Upper lobe of left lung (tissue), 4 donors: ENCODE data around the gene ADAM12.

Experiments
- POLR2AphosphoS5 ChIP-seq, 2 donors: sonication (generic); formaldehyde crosslinking; IDR thresholded peaks; one replicate each; pipeline ENCODE4 v1.5.1; 2017; ENCODE audit warnings: antibody characterized with exemption in 2 of 2
- TF ChIP-seq, protein P1 (sequence below), 6 experiments: fragments of 450-650 bp in 4 of 6; fragments of 200-600 bp in 2 of 6; sonication (generic) in 2 of 6; IDR thresholded peaks; one replicate each; pipeline ENCODE4 v1.5.1; 2016 to 2019; ENCODE audit warnings: antibody characterized with exemption in 6 of 6

DNA sequence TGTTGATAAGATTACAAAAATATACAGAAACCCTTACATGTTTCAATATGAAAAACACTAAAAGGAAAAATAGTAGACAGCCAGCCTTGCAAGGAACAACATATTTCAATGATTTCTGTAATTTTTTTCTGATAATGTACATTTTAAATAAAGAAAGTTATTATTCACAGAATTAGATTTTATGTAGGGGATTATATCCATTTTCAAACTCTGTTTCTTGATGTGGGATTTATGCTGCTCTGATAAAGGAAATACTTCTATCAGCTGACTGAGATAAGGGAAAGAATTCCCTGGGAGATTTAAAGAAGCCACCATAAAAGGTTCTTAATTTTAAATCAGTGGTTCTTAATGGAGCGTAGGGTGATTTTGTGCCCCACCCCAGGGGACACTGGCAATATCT, 180.4 kb downstream of the ADAM12 start:
- TF ChIP-seq POLR2AphosphoS5 (IDR thresholded peaks at IDR 0.05), result no peak
- TF ChIP-seq, protein P1, sequence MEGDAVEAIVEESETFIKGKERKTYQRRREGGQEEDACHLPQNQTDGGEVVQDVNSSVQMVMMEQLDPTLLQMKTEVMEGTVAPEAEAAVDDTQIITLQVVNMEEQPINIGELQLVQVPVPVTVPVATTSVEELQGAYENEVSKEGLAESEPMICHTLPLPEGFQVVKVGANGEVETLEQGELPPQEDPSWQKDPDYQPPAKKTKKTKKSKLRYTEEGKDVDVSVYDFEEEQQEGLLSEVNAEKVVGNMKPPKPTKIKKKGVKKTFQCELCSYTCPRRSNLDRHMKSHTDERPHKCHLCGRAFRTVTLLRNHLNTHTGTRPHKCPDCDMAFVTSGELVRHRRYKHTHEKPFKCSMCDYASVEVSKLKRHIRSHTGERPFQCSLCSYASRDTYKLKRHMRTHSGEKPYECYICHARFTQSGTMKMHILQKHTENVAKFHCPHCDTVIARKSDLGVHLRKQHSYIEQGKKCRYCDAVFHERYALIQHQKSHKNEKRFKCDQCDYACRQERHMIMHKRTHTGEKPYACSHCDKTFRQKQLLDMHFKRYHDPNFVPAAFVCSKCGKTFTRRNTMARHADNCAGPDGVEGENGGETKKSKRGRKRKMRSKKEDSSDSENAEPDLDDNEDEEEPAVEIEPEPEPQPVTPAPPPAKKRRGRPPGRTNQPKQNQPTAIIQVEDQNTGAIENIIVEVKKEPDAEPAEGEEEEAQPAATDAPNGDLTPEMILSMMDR (IDR thresholded peaks at IDR 0.05), result no peak
